ENCODE data around the gene DPYSL3. TPM values are rescaled to one million over a fixed set of nuclear protein-coding genes. Genes with fewer than 3 reads are reported as not detected.
A peak's percentile ranks its signal among the peaks of the same experiment; 100 is the strongest.

Gene DPYSL3
- total RNA-seq, 1 donor from 2014 or later, result 37.1 TPM

DNA sequence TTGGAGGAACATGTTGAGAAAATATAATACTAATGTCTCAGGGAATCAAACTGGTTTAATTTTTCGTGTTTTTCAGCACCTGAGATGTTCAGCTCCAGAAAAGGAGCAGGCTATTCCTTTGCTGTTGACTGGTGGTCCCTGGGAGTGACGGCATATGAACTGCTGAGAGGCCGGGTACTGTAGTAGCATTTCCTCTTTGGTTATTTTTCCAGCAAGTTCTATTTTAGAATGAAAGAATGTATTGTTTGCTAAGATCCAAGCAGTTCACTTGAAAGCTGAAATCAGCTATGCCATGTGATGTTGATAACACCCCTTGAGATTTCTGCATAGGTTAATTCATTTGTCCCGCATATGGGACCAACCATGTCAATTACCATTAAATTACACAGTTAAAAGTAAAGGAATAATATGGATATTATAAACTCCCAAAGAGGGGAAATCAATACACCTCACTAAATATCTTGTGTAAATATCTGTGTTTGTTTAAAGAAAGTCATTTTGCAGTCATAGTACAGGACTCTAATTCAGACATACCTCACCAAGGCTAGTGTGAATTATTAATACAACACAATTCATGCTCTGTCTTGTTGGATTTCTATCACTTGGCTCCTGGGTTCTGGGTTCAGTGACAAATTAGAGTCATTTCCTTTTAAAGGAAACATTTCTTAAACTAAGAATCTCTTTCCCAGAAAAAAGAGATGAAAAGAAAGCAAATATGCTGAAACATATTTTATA is 148.3 kb downstream of the DPYSL3 start:
- no peak for DNase-seq

DNA sequence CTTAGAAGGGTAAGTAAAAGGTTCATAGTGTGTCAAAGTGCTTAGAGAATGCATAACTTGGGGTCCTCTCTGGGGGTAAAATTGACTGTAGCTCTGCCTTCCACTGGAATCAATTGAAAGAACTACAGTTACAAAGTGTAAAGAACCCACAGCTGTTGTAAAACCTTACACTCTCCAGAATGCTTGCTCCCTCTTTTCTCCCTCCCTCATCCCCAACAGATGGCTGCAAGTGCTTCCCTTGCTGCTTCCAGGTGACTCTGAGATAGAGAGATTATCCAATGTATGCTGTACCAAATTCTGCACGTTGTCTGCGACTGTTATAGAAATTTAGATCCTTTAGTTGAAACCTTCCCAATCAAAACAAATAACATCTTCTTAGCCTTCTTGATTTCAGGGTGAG is 149.1 kb downstream of the DPYSL3 start:
- no peak for DNase-seq

DNA sequence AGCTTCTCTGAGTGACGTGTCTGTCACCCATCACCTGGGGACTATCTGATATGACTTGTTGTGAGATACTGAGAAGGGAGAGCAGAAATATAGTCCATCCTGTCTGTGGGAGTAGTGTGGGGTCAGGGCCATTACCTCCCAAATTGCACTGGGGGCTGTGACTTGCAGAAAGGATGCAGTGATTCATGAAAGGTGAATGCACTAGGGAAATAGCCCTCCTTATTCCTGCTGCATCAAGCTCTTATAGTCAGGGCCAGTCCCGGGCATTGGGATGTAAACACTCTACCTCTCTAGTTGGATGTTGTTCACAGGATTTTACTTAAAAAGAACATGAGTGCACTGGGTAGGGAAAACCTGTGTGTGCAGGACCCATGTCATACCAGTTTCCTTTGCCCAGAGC is 150.3 kb downstream of the DPYSL3 start:
- DNase-seq, result no peak

- DNase-seq, result no peak
Observed at GRCh38 chr5:147359101-147359500, 150.8 kb downstream of the DPYSL3 start.

DNA sequence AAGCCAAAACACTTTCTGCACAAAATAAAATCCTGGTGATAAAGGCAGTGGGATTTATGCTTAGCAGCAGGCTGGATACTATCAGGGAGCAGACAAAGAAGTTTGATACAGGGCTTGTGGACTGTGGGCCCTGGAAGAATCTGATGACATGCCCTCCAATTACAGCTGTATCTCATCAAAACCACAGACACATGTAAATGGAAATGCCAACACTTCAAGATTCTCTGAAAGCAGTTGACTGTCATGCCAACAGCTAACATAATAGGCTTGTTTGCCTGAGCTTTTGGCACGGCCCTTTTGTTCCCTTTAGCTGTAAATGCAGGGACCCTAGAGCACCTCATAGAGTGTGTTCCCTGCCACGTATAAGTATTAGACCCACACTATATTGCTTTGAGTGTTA is 160.6 kb downstream of the DPYSL3 start:
- DNase-seq, result no peak

- no peak for DNase-seq
Observed at GRCh38 chr5:147348451-147348850, 161.4 kb downstream of the DPYSL3 start.

- DNase-seq, result no peak
Observed at GRCh38 chr5:147348046-147348445, 161.8 kb downstream of the DPYSL3 start.

DNA sequence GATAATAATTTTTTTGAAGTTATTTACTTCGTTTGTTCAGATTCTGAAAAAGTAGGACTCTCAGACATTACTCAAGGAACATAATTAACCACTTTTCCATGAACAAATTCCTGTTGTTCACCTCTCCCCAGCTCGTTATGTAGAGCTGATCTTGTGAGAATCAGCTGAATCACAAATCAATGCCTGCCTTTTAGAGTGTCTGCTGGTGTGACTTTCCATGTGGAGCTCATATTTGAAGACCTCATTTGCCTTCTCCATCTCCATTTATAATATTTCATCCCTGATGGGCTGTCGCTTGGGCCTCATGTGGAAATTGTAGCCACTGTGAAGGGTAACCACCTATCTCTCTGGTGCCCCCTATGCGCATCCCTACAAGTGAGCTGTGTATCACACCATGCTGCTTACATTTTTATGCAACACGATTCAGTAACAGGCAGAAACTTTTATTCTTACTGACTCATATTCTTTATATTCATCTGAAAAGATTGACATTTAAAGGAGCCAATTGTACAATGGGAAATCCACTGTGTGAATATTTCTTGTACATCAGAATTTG is 163.8 kb downstream of the DPYSL3 start:
- DNase-seq, result peak; percentile 1

DNA sequence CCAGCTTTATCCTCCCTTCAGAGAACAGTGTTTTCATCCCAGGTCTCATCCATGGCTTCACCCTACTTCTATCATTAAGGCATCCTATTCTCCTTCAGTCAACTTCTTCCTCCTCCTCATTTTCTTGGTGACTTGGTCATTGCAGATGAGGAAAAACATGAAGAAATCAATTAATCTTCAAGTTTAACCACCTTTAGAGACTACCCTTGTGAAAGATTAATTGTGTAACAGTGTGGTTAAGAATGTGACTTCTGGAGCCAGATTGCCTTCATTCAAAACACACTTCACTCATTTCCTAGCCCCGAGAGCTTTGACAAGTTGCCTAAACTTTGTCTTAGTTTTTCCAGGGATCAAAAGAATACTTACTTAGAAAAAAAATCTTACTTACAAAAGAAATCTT is 165.0 kb downstream of the DPYSL3 start:
- DNase-seq, result no peak

- no peak for DNase-seq
Observed at GRCh38 chr5:147341345-147341744, 168.5 kb downstream of the DPYSL3 start.

GRCh38 chr5:147340941-147341340 is 168.9 kb downstream of the DPYSL3 start:
- DNase-seq, result no peak
